GM23338 (cell line): ENCODE results near the gene GUCD1. TPM values are rescaled to one million over a fixed set of nuclear protein-coding genes. Genes with fewer than 3 reads are reported as not detected.

ENCODE experiments used
- CREB1 ChIP-seq: fragments of 250-450 bp; sonication (Bioruptor Pico); IDR thresholded peaks from 2 replicates; pipeline ENCODE4 v1.5.0; 2020; ENCODE audit warnings: low read depth, mild to moderate bottlenecking, moderate library complexity
- CTCF ChIP-seq, 2 experiments: fragments of 200-600 bp in 1 of 2; sonication (generic) in 1 of 2; conservative IDR thresholded peaks; 2 replicates each; pipeline versions ENCODE4 v1.5.1 to v1.6.1; 2016 to 2017; ENCODE audit warnings: antibody characterized with exemption in 2 of 2, low read depth in 2 of 2, mild to moderate bottlenecking in 2 of 2, moderate library complexity in 1 of 2
- ETS1 ChIP-seq: IDR thresholded peaks from 2 replicates; pipeline ENCODE4 v1.6.1; 2016; ENCODE audit warnings: antibody characterized with exemption
- EZH2 ChIP-seq: fragments of 200-600 bp; sonication (generic); IDR thresholded peaks from one replicate; pipeline ENCODE4 v1.8.0; 2017; ENCODE audit warnings: antibody characterized with exemption, mild to moderate bottlenecking, low read depth; ENCODE audit not compliant: unreplicated experiment
- EZH2phosphoT487 ChIP-seq: fragments of 200-600 bp; sonication (generic); IDR thresholded peaks from one replicate; pipeline ENCODE4 v1.8.1; 2018; ENCODE audit warnings: antibody characterized with exemption; ENCODE audit not compliant: unreplicated experiment
- STAT1 ChIP-seq: IDR thresholded peaks from one replicate; pipeline ENCODE4 v1.6.1; 2016; ENCODE audit warnings: antibody characterized with exemption; ENCODE audit not compliant: unreplicated experiment
- ZNF114 ChIP-seq: fragments of 250-450 bp; sonication (Bioruptor Pico); IDR thresholded peaks from 2 replicates; pipeline ENCODE4 v1.5.0; 2020; ENCODE audit warnings: mild to moderate bottlenecking, moderate library complexity
- ZNF331 ChIP-seq: fragments of 250-450 bp; sonication (Bioruptor Pico); IDR thresholded peaks from 2 replicates; pipeline ENCODE4 v1.5.0; 2020; ENCODE audit warnings: low read depth, mild to moderate bottlenecking, moderate library complexity
- polyA plus RNA-seq: library from polyadenylated mRNA; unstranded; fragments of >200 nt; fragmentation: Nextera tagmentation; extraction: Ambion mirVana; gene quantifications from 2 replicates; pipeline ENCODE4 v1.2.1, GENCODE V29; 2016
- total RNA-seq: library from RNA; depleted of rRNA; stranded (reverse); fragments of >200 nt; shearing (Covaris generic); gene quantifications from 2 replicates; pipeline ENCODE4 v1.2.3, GENCODE V29; 2014
- TF ChIP-seq, protein P1 (sequence below): fragments of 250-450 bp; sonication (Bioruptor Pico); IDR thresholded peaks from 2 replicates; pipeline ENCODE4 v1.5.0; 2020; ENCODE audit warnings: mild to moderate bottlenecking, moderate library complexity

GUCD1 gene
- total and polyA plus RNA-seq, 2 experiments from 2014 or later = 39.0 to 106 TPM

GRCh38 chr22:24504956-24505736, 49.8 kb downstream of the GUCD1 start (continued):
- TF ChIP-seq, protein P1, sequence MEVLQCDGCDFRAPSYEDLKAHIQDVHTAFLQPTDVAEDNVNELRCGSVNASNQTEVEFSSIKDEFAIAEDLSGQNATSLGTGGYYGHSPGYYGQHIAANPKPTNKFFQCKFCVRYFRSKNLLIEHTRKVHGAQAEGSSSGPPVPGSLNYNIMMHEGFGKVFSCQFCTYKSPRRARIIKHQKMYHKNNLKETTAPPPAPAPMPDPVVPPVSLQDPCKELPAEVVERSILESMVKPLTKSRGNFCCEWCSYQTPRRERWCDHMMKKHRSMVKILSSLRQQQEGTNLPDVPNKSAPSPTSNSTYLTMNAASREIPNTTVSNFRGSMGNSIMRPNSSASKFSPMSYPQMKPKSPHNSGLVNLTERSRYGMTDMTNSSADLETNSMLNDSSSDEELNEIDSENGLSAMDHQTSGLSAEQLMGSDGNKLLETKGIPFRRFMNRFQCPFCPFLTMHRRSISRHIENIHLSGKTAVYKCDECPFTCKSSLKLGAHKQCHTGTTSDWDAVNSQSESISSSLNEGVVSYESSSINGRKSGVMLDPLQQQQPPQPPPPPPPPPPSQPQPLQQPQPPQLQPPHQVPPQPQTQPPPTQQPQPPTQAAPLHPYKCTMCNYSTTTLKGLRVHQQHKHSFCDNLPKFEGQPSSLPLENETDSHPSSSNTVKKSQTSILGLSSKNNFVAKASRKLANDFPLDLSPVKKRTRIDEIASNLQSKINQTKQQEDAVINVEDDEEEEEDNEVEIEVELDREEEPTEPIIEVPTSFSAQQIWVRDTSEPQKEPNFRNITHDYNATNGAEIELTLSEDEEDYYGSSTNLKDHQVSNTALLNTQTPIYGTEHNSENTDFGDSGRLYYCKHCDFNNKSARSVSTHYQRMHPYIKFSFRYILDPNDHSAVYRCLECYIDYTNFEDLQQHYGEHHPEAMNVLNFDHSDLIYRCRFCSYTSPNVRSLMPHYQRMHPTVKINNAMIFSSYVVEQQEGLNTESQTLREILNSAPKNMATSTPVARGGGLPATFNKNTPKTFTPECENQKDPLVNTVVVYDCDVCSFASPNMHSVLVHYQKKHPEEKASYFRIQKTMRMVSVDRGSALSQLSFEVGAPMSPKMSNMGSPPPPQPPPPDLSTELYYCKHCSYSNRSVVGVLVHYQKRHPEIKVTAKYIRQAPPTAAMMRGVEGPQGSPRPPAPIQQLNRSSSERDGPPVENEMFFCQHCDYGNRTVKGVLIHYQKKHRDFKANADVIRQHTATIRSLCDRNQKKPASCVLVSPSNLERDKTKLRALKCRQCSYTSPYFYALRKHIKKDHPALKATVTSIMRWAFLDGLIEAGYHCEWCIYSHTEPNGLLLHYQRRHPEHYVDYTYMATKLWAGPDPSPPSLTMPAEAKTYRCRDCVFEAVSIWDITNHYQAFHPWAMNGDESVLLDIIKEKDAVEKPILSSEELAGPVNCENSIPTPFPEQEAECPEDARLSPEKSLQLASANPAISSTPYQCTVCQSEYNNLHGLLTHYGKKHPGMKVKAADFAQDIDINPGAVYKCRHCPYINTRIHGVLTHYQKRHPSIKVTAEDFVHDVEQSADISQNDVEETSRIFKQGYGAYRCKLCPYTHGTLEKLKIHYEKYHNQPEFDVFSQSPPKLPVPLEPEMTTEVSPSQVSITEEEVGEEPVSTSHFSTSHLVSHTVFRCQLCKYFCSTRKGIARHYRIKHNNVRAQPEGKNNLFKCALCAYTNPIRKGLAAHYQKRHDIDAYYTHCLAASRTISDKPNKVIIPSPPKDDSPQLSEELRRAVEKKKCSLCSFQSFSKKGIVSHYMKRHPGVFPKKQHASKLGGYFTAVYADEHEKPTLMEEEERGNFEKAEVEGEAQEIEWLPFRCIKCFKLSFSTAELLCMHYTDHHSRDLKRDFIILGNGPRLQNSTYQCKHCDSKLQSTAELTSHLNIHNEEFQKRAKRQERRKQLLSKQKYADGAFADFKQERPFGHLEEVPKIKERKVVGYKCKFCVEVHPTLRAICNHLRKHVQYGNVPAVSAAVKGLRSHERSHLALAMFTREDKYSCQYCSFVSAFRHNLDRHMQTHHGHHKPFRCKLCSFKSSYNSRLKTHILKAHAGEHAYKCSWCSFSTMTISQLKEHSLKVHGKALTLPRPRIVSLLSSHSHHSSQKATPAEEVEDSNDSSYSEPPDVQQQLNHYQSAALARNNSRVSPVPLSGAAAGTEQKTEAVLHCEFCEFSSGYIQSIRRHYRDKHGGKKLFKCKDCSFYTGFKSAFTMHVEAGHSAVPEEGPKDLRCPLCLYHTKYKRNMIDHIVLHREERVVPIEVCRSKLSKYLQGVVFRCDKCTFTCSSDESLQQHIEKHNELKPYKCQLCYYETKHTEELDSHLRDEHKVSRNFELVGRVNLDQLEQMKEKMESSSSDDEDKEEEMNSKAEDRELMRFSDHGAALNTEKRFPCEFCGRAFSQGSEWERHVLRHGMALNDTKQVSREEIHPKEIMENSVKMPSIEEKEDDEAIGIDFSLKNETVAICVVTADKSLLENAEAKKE (CRISPR knock-in tag) = no peak
- TF ChIP-seq CREB1 (no peak), STAT1 (no peak), EZH2 (no peak), ETS1 (no peak), ZNF114 (CRISPR knock-in tag) (no peak), ZNF331 (CRISPR knock-in tag) (no peak), EZH2phosphoT487 (no peak), CTCF (conservative IDR thresholded peaks at IDR 0.05; ENCODE audit: low read depth in 2 of 2) (no peak)
